Lung (tissue), 12 donors: ENCODE data around the gene PACSIN1. TPM values are rescaled to one million over a fixed set of nuclear protein-coding genes. Genes with fewer than 3 reads are reported as not detected.

Source experiments
- ATAC-seq: fragments of 200-7000 bp; cut with Tn5 transposase; one replicate; pipeline ENCODE4 v1.9.1; 2020; ENCODE audit warnings: moderate number of reproducible peaks; ENCODE audit not compliant: insufficient read depth, low FRiP score
- DNase-seq, 3 donors: peaks; one replicate each; pipeline ENCODE4 v3.0.0-alpha.2; 2013 to 2017
- H3K27ac ChIP-seq, 2 donors: one replicate each; pipeline ENCODE4 v1.5.1; 2013; ENCODE audit warnings: mild to moderate bottlenecking in 2 of 2, moderate library complexity in 2 of 2, control low read depth in 1 of 2, inconsistent platforms in 1 of 2, low read depth in 1 of 2, low read length in 1 of 2
- H3K27me3 ChIP-seq, 3 donors: one replicate each; pipeline ENCODE4 v1.5.1; 2013; ENCODE audit warnings: low read length in 2 of 3; ENCODE audit not compliant: control insufficient read depth in 3 of 3, insufficient read depth in 3 of 3
- H3K36me3 ChIP-seq, 4 donors: one replicate each; pipeline ENCODE4 v1.5.1; 2013; ENCODE audit warnings: low read length in 4 of 4, mild to moderate bottlenecking in 1 of 4, moderate library complexity in 1 of 4; ENCODE audit not compliant: control insufficient read depth in 4 of 4, insufficient read depth in 4 of 4
- H3K4me1 ChIP-seq, 5 donors: one replicate each; pipeline ENCODE4 v1.5.1; 2013; ENCODE audit warnings: low read length in 5 of 5, mild to moderate bottlenecking in 2 of 5, moderate library complexity in 1 of 5; ENCODE audit not compliant: control insufficient read depth in 5 of 5, insufficient read depth in 5 of 5
- H3K4me3 ChIP-seq: one replicate; pipeline ENCODE4 v1.5.1; 2013; ENCODE audit warnings: mild to moderate bottlenecking, control low read depth, moderate library complexity
- H3K9ac ChIP-seq, 2 donors: one replicate each; pipeline ENCODE4 v1.5.1; 2013; ENCODE audit warnings: low read length in 2 of 2, control low read depth in 1 of 2; ENCODE audit not compliant: insufficient read depth in 1 of 2
- H3K9me3 ChIP-seq, 4 donors: one replicate each; pipeline ENCODE4 v1.5.1; 2013; ENCODE audit warnings: low read length in 3 of 4, mild to moderate bottlenecking in 1 of 4, moderate library complexity in 1 of 4; ENCODE audit not compliant: control insufficient read depth in 4 of 4, insufficient read depth in 3 of 4
- CTCF ChIP-seq: IDR thresholded peaks from 2 replicates; pipeline ENCODE4 v1.5.1; 2012; ENCODE audit warnings: mild to moderate bottlenecking; ENCODE audit errors: control extremely low read depth, extremely low read depth
- WGBS, 2 donors: extraction: QIAGEN DNeasy Blood & Tissue Kit; methylation state at CpG; one replicate each; pipeline ENCODE4 v1.1.7; 2013; 5-methylcytosine and 5-hydroxymethylcytosine counted together
- polyA plus RNA-seq, 2 donors: library from polyadenylated mRNA; stranded (reverse); fragments of 200-250 nt; gene quantifications; one replicate each; pipeline ENCODE4 v1.2.1, GENCODE V29; 2013
- total RNA-seq, 2 donors: library from RNA; depleted of rRNA in 1 of 2; stranded (reverse); fragments of >200 nt in 1 of 2; gene quantifications; one replicate each; pipeline ENCODE4 v1.2.1, GENCODE V29; 2014 to 2021
- donor health status: control.
- donor health status: control.
- donor health status: Bipolar disorder and iron deficiency.
- donor health status: healthy.
- donor health status: DM: yes; HTN: yes; CAD: no.

The PACSIN1 gene
- total and polyA plus RNA-seq, 4 donors = 0.02 to 0.17 (median 0.12) TPM

- ATAC-seq = no peak
- Histone ChIP-seq H3K9me3 (peaks cover 0 to 2% (median 0%) of the 10 kb centered on the region in 4 donors), H3K27ac (no peak overlapping the region), H3K4me1 (peaks cover 0 to 6% (median 0%) of the 10 kb centered on the region in 5 donors), H3K9ac (no peak overlapping the region), H3K4me3 (no peak overlapping the region), H3K36me3 (no peaks in the 10 kb centered on the region), H3K27me3 (no peaks in the 10 kb centered on the region)
- DNase-seq = no peak
- no peak for TF ChIP-seq CTCF
- 88 to 89% methylated on average over 5 of the region's 5 CpGs for WGBS, 2 donors
Measured at GRCh38 chr6:34472425-34472824, 6.5 kb downstream of the PACSIN1 start.

DNA sequence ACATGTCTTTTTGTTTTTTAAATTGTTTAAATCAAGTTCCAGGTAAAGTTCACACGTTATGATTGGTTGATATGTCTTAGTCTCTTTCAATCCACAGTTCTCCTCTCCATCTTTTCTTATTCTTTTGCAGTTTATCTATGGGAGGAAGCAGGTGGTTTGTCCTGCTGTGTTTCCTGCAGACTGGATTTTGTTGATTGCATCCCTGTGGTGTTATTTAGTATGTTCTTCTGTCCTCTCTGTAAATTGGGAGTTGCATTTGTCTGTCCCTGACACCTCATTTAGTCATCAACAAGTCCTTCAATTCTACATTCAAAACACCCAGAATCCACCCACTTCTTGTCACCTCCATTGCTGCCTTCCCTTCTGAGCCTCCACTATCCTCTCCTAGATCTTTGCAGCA is 8.1 kb downstream of the PACSIN1 start:
- WGBS, 2 donors = 82 to 86% methylated on average over 1 of the region's 1 CpG
- H3K9me3 ChIP-seq = peaks cover 0 to 2% (median 0%) of the 10 kb centered on the region in 4 donors

GRCh38 chr6:34474754-34475153 is 8.9 kb downstream of the PACSIN1 start:
- TF ChIP-seq CTCF = no peak
- WGBS, 2 donors = 79 to 88% methylated on average over 2 of the region's 2 CpGs

More for the DNA sequence above, 8.1 kb downstream of the PACSIN1 start:
- no peaks in the 10 kb centered on the region for H3K27me3 ChIP-seq
- H3K4me1 ChIP-seq = peaks cover 0 to 6% (median 0%) of the 10 kb centered on the region in 5 donors
- no peak overlapping the region for H3K9ac ChIP-seq
- H3K4me3 ChIP-seq = no peak overlapping the region
- no peak overlapping the region for H3K27ac ChIP-seq
- ATAC-seq = no peak
- no peak for TF ChIP-seq CTCF
- DNase-seq = no peak
- H3K36me3 ChIP-seq = no peaks in the 10 kb centered on the region

DNA sequence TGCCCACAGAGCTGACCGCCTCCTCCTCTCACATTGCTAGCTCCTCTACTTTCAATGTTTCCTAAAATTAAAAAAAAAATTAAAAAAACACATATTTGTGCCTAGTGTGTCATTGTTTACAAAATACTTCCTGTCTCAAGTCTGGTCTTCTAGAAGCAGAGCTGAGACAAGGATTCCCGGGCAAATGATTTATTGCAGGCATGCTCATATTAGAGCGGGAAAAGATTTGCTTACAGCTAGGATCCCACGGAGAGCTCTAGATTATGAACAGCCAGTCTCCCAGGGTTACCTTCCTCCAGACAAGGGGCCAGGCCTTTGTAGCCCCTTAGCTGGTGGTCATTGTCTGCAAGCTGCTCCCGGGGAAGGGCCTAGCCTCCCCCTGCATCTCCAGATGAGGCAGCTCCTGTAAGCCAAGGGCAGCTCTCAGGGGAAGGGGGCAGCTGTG is 9.4 kb downstream of the PACSIN1 start:
- no peak for TF ChIP-seq CTCF
- peak in 2 of 3 donors; percentile 31 to 37 for DNase-seq
- H3K4me3 ChIP-seq = no peak overlapping the region
- no peaks in the 10 kb centered on the region for H3K27me3 ChIP-seq
- no peak overlapping the region for H3K27ac ChIP-seq
- WGBS, 2 donors = 59 to 71% methylated on average over 5 of the region's 5 CpGs
- H3K9me3 ChIP-seq = peaks cover 0 to 2% (median 0%) of the 10 kb centered on the region in 4 donors
- ATAC-seq = no peak
- peaks cover 0 to 6% (median 0%) of the 10 kb centered on the region in 5 donors for H3K4me1 ChIP-seq
- no peaks in the 10 kb centered on the region for H3K36me3 ChIP-seq
- no peak overlapping the region for H3K9ac ChIP-seq

More at GRCh38 chr6:34474754-34475153, 8.9 kb downstream of the PACSIN1 start:
- ATAC-seq (no peak), DNase-seq (no peak)
- no peak overlapping the region for H3K4me3 ChIP-seq
- H3K4me1 ChIP-seq = peaks cover 0 to 6% (median 0%) of the 10 kb centered on the region in 5 donors
- peaks cover 0 to 2% (median 0%) of the 10 kb centered on the region in 4 donors for H3K9me3 ChIP-seq
- no peaks in the 10 kb centered on the region for H3K27me3 ChIP-seq
- H3K36me3 ChIP-seq = no peaks in the 10 kb centered on the region
- H3K27ac ChIP-seq = no peak overlapping the region
- H3K9ac ChIP-seq = no peak overlapping the region
